ENCODE data around the gene NPL. TPM values are rescaled to one million over a fixed set of nuclear protein-coding genes. Genes with fewer than 3 reads are reported as not detected.

Gene NPL
- total RNA-seq, 4 donors from 2014 or later = 4.6 to 7.2 (median 6.6) TPM

- no peaks in the 10 kb centered on the region for H3K27me3 ChIP-seq
- no peak overlapping the region for H3K4me3 ChIP-seq
- H3K9me3 ChIP-seq = no peaks in the 10 kb centered on the region
- H3K4me1 ChIP-seq = no peaks in the 10 kb centered on the region
- no peak for DNase-seq (ENCODE audit: extremely low spot score)
- TF ChIP-seq EP300 (IDR thresholded peaks at IDR 0.05) (no peak), POLR2AphosphoS5 (IDR thresholded peaks at IDR 0.05) (no peak), POLR2A (IDR thresholded peaks at IDR 0.05; ENCODE audit: low read depth) (no peak)
- TF ChIP-seq, protein P1, sequence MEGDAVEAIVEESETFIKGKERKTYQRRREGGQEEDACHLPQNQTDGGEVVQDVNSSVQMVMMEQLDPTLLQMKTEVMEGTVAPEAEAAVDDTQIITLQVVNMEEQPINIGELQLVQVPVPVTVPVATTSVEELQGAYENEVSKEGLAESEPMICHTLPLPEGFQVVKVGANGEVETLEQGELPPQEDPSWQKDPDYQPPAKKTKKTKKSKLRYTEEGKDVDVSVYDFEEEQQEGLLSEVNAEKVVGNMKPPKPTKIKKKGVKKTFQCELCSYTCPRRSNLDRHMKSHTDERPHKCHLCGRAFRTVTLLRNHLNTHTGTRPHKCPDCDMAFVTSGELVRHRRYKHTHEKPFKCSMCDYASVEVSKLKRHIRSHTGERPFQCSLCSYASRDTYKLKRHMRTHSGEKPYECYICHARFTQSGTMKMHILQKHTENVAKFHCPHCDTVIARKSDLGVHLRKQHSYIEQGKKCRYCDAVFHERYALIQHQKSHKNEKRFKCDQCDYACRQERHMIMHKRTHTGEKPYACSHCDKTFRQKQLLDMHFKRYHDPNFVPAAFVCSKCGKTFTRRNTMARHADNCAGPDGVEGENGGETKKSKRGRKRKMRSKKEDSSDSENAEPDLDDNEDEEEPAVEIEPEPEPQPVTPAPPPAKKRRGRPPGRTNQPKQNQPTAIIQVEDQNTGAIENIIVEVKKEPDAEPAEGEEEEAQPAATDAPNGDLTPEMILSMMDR (IDR thresholded peaks at IDR 0.05) = no peak
- intact Hi-C loops (cut with DNase I) = no loop called here
- peaks cover 95 to 100% (median 98%) of the 10 kb centered on the region in 4 donors for H3K36me3 ChIP-seq
- H3K27ac ChIP-seq (replicated peaks in 1 of 4) = no peak overlapping the region
Observed at GRCh38 chr1:182877331-182877730, 87.8 kb downstream of the NPL start.

- Histone ChIP-seq H3K27ac (replicated peaks in 1 of 4) (no peak overlapping the region), H3K36me3 (peaks cover 94 to 100% (median 98%) of the 10 kb centered on the region in 4 donors), H3K9me3 (no peaks in the 10 kb centered on the region), H3K4me3 (no peak overlapping the region), H3K4me1 (no peaks in the 10 kb centered on the region), H3K27me3 (no peaks in the 10 kb centered on the region)
- WGBS = 93% methylated on average over 7 of the region's 7 CpGs
- TF ChIP-seq EP300 (IDR thresholded peaks at IDR 0.05) (no peak), POLR2A (IDR thresholded peaks at IDR 0.05; ENCODE audit: low read depth) (no peak), POLR2AphosphoS5 (IDR thresholded peaks at IDR 0.05) (no peak)
- TF ChIP-seq, protein P1 (IDR thresholded peaks at IDR 0.05) = no peak
- intact Hi-C loops (cut with DNase I) = no loop called here
- DNase-seq (ENCODE audit: extremely low spot score) = no peak
Observed at GRCh38 chr1:182877842-182878241, 88.3 kb downstream of the NPL start.

Other genes starting within 250 kb of the NPL start
- gene RNASEL, start 200.5 kb upstream of the NPL start, total RNA-seq = 10 to 100 TPM in 1 of 4 donors, 1 to 10 TPM in 3; 6.0 to 10.8 (median 9.0) TPM
- gene RGS16, start 185.4 kb upstream of the NPL start, total RNA-seq = 10 to 100 TPM in 1 of 4 donors, 1 to 10 TPM in 2, under 1 TPM in 1; 0.83 to 19.7 (median 2.2) TPM
- gene RGS8, start 105.2 kb upstream of the NPL start, total RNA-seq = under 1 TPM in 2 of 4 donors, not detected in 2; 0.06 to 0.17 TPM
- gene DHX9, start 49.6 kb downstream of the NPL start, total RNA-seq = 10 to 100 TPM; 73.0 to 89.7 (median 74.5) TPM
- gene SHCBP1L, start 163.4 kb downstream of the NPL start, total RNA-seq = under 1 TPM in 1 of 4 donors, not detected in 3; 0.11 TPM
- 100 to 1,000 TPM; 387 to 474 (median 408) TPM for gene LAMC1, start 233.6 kb downstream of the NPL start, total RNA-seq